Karpas-422 (cell line): Measurements from ENCODE around the gene ZNF3. TPM values are rescaled to one million over a fixed set of nuclear protein-coding genes. Genes with fewer than 3 reads are reported as not detected.

Source experiments
- DNase-seq: peaks from one replicate; pipeline ENCODE4 v3.0.0-alpha.2; 2015
- H2AFZ ChIP-seq: fragments of 200-600 bp; sonication (generic); 2 replicates; pipeline ENCODE4 v1.6.1; 2014; ENCODE audit warnings: antibody characterized with exemption, low read length, mixed read lengths
- H3K27ac ChIP-seq: fragments of 200-600 bp; sonication (generic); 2 replicates; pipeline ENCODE4 v1.5.1; 2014; ENCODE audit warnings: mild to moderate bottlenecking, low read length, moderate library complexity
- H3K27me3 ChIP-seq: fragments of 200-600 bp; sonication (generic); 2 replicates; pipeline ENCODE4 v1.6.1; 2014; ENCODE audit warnings: low read length, mixed read lengths
- H3K36me3 ChIP-seq: fragments of 200-600 bp; sonication (generic); 2 replicates; pipeline ENCODE4 v1.6.1; 2014; ENCODE audit warnings: low read length, mixed read lengths; ENCODE audit not compliant: insufficient read depth
- H3K4me1 ChIP-seq: fragments of 200-600 bp; sonication (generic); 2 replicates; pipeline ENCODE4 v1.6.1; 2014; ENCODE audit warnings: mild to moderate bottlenecking, low read length, mixed read lengths
- H3K4me2 ChIP-seq: fragments of 200-600 bp; sonication (generic); 2 replicates; pipeline ENCODE4 v1.6.1; 2014; ENCODE audit warnings: low read length, low read depth, mild to moderate bottlenecking; ENCODE audit not compliant: poor library complexity, severe bottlenecking
- H3K4me3 ChIP-seq: fragments of 200-600 bp; sonication (generic); 2 replicates; pipeline ENCODE4 v1.5.1; 2014; ENCODE audit warnings: mild to moderate bottlenecking, antibody characterized with exemption, low read length, mixed read lengths
- H3K79me2 ChIP-seq: fragments of 200-600 bp; sonication (generic); 2 replicates; pipeline ENCODE4 v1.6.1; 2014; ENCODE audit warnings: mild to moderate bottlenecking, low read length, mixed read lengths
- H3K9ac ChIP-seq: fragments of 200-600 bp; sonication (generic); 2 replicates; pipeline ENCODE4 v1.6.0; 2014; ENCODE audit warnings: low read length
- H3K9me2 ChIP-seq: fragments of 200-600 bp; sonication (generic), shearing (Covaris generic); replicated peaks from 2 replicates; pipeline ENCODE4 v1.6.0; 2014; ENCODE audit warnings: mild to moderate bottlenecking, low read length, moderate library complexity; ENCODE audit not compliant: insufficient read depth
- H3K9me3 ChIP-seq: fragments of 300-700, 200-600 bp; sonication (generic); 2 replicates; pipeline ENCODE4 v1.6.1; 2014; ENCODE audit warnings: low read length, mixed read lengths
- H4K20me1 ChIP-seq: fragments of 200-600 bp; sonication (generic); 2 replicates; pipeline ENCODE4 v1.6.1; 2014; ENCODE audit warnings: mild to moderate bottlenecking, antibody characterized with exemption, low read length, low read depth; ENCODE audit not compliant: insufficient read depth
- total RNA-seq: library from RNA; depleted of rRNA; stranded (reverse); fragments of >200 nt; shearing (Covaris generic); gene quantifications from 2 replicates; pipeline ENCODE4 v1.2.3, GENCODE V29; 2014; ENCODE audit warnings: low replicate concordance

The ZNF3 gene
- total RNA-seq, 1 experiment from 2014 or later = 17.6 TPM

- Histone ChIP-seq H3K36me3 (peaks cover 19% of the 10 kb centered on the region), H3K27me3 (no peaks in the 10 kb centered on the region), H3K9me3 (no peaks in the 10 kb centered on the region), H3K4me3 (no peak overlapping the region), H3K9ac (no peak overlapping the region), H3K4me2 (no peak overlapping the region), H4K20me1 (no peaks in the 10 kb centered on the region), H3K27ac (no peak overlapping the region), H3K4me1 (peaks cover 12% of the 10 kb centered on the region), H2AFZ (no peak overlapping the region), H3K9me2 (no peaks in the 10 kb centered on the region), H3K79me2 (no peaks in the 10 kb centered on the region)
- no peak for DNase-seq
Observed at GRCh38 chr7:100061518-100062193, 19.9 kb downstream of the ZNF3 start.

- Histone ChIP-seq H3K4me1 (peaks cover 12% of the 10 kb centered on the region), H3K27me3 (no peaks in the 10 kb centered on the region), H3K9me3 (no peaks in the 10 kb centered on the region), H3K9ac (peak overlapping the region; percentile 52), H3K27ac (peak overlapping the region; percentile 69), H3K4me3 (no peak overlapping the region), H4K20me1 (no peaks in the 10 kb centered on the region), H3K4me2 (peak overlapping the region; percentile 46), H3K79me2 (no peaks in the 10 kb centered on the region), H3K36me3 (peaks cover 13% of the 10 kb centered on the region), H2AFZ (no peak overlapping the region), H3K9me2 (no peaks in the 10 kb centered on the region)
- DNase-seq = peak; percentile 74
Observed at GRCh38 chr7:100059251-100059739, 22.2 kb downstream of the ZNF3 start.

- peaks cover 12% of the 10 kb centered on the region for H3K4me1 ChIP-seq
- H3K36me3 ChIP-seq = peaks cover 7% of the 10 kb centered on the region
- no peak overlapping the region for H3K9ac ChIP-seq
- no peaks in the 10 kb centered on the region for H4K20me1 ChIP-seq
- no peaks in the 10 kb centered on the region for H3K9me2 ChIP-seq
- no peaks in the 10 kb centered on the region for H3K27me3 ChIP-seq
- no peak overlapping the region for H3K27ac ChIP-seq
- no peak for DNase-seq
- H3K4me3 ChIP-seq = no peak overlapping the region
- peaks cover 8% of the 10 kb centered on the region for H3K79me2 ChIP-seq
- H2AFZ ChIP-seq = no peak overlapping the region
- no peaks in the 10 kb centered on the region for H3K9me3 ChIP-seq
- H3K4me2 ChIP-seq = no peak overlapping the region
Observed at GRCh38 chr7:100057006-100057405, 24.5 kb downstream of the ZNF3 start.

GRCh38 chr7:100053215-100053614, 28.3 kb downstream of the ZNF3 start:
- H3K79me2 ChIP-seq = peaks cover 26% of the 10 kb centered on the region
- H3K9me2 ChIP-seq = no peaks in the 10 kb centered on the region
- H2AFZ ChIP-seq = no peak overlapping the region
- H3K9me3 ChIP-seq = no peaks in the 10 kb centered on the region
- peaks cover 15% of the 10 kb centered on the region for H3K4me1 ChIP-seq
- H3K4me2 ChIP-seq = no peak overlapping the region
- peak; percentile 74 for DNase-seq
- no peak overlapping the region for H3K27ac ChIP-seq
- H4K20me1 ChIP-seq = no peaks in the 10 kb centered on the region
- H3K36me3 ChIP-seq = no peaks in the 10 kb centered on the region
- H3K9ac ChIP-seq = no peak overlapping the region
- H3K27me3 ChIP-seq = no peaks in the 10 kb centered on the region
- H3K4me3 ChIP-seq = no peak overlapping the region

GRCh38 chr7:100051611-100052010, 29.9 kb downstream of the ZNF3 start:
- H3K4me2 ChIP-seq = no peak overlapping the region
- H3K4me1 ChIP-seq = peaks cover 15% of the 10 kb centered on the region
- DNase-seq = no peak
- no peaks in the 10 kb centered on the region for H3K36me3 ChIP-seq
- H3K79me2 ChIP-seq = peaks cover 26% of the 10 kb centered on the region
- H3K9ac ChIP-seq = no peak overlapping the region
- H2AFZ ChIP-seq = no peak overlapping the region
- no peak overlapping the region for H3K4me3 ChIP-seq
- no peaks in the 10 kb centered on the region for H3K9me3 ChIP-seq
- H4K20me1 ChIP-seq = no peaks in the 10 kb centered on the region
- no peaks in the 10 kb centered on the region for H3K9me2 ChIP-seq
- H3K27me3 ChIP-seq = no peaks in the 10 kb centered on the region
- no peak overlapping the region for H3K27ac ChIP-seq

- H3K79me2 ChIP-seq = peaks cover 26% of the 10 kb centered on the region
- H3K9me3 ChIP-seq = no peaks in the 10 kb centered on the region
- H3K4me1 ChIP-seq = peaks cover 15% of the 10 kb centered on the region
- H2AFZ ChIP-seq = peak within 1 kb of the TSS; percentile 93
- H4K20me1 ChIP-seq = no peaks in the 10 kb centered on the region
- no peaks in the 10 kb centered on the region for H3K36me3 ChIP-seq
- peak; percentile 93 for DNase-seq
- peak within 1 kb of the TSS; percentile 81 for H3K9ac ChIP-seq
- H3K27me3 ChIP-seq = no peaks in the 10 kb centered on the region
- H3K9me2 ChIP-seq = no peaks in the 10 kb centered on the region
- H3K27ac ChIP-seq = no peak within 1 kb of the TSS
- peak within 1 kb of the TSS; percentile 82 for H3K4me2 ChIP-seq
- peak within 1 kb of the TSS; percentile 93 for H3K4me3 ChIP-seq
Observed at GRCh38 chr7:100049441-100050291, 31.9 kb downstream of the ZNF3 start, which contains the start of gene ZSCAN21. Gene ZSCAN21 (plus strand): TSS chr7:100049774. CDS start chr7:100057007, 7,233 bp downstream.

GRCh38 chr7:100048680-100049079, 32.8 kb downstream of the ZNF3 start:
- Histone ChIP-seq H3K27ac (no peak overlapping the region), H3K9me2 (no peaks in the 10 kb centered on the region), H3K4me1 (peaks cover 15% of the 10 kb centered on the region), H3K36me3 (no peaks in the 10 kb centered on the region), H2AFZ (no peak overlapping the region), H3K9me3 (no peaks in the 10 kb centered on the region), H4K20me1 (no peaks in the 10 kb centered on the region), H3K79me2 (peaks cover 22% of the 10 kb centered on the region), H3K4me3 (peak overlapping the region; percentile 93; the same call in 1 of the 2 replicates), H3K9ac (no peak overlapping the region), H3K27me3 (no peaks in the 10 kb centered on the region), H3K4me2 (no peak overlapping the region)
- no peak for DNase-seq

- Histone ChIP-seq H3K79me2 (peaks cover 1% of the 10 kb centered on the region), H3K9ac (no peak overlapping the region), H3K4me2 (no peak overlapping the region), H3K27me3 (no peaks in the 10 kb centered on the region), H3K27ac (no peak overlapping the region), H3K36me3 (no peaks in the 10 kb centered on the region), H3K9me3 (no peaks in the 10 kb centered on the region), H3K4me1 (peaks cover 7% of the 10 kb centered on the region), H4K20me1 (no peaks in the 10 kb centered on the region), H2AFZ (no peak overlapping the region), H3K9me2 (no peaks in the 10 kb centered on the region), H3K4me3 (no peak overlapping the region)
- no peak for DNase-seq
Observed at GRCh38 chr7:100044718-100045117, 36.8 kb downstream of the ZNF3 start.
